Endothelial cell of umbilical vein (primary cell): ENCODE data around the gene TMEM151A. TPM values are rescaled to one million over a fixed set of nuclear protein-coding genes. Genes with fewer than 3 reads are reported as not detected.

ENCODE experiments used
- BruUV-seq: library from RNA; stranded (reverse); fragments of 400-500 nt; replicated peaks from 2 replicates; lab custom pipeline; 2021; lab: Mats Ljungman, UMichigan
- CTCF ChIA-PET: fragments of 300-600, 350-600 bp; sonication (Branson Sonifier 250); formaldehyde crosslinking; loops from one replicate; lab custom pipeline; 2021; ENCODE audit warnings: antibody characterized with exemption, inconsistent platforms; lab: Charles Lee
- POLR2A ChIA-PET: fragments of 300-600, 350-600 bp; sonication (Branson Sonifier 250); formaldehyde crosslinking; loops from one replicate; lab custom pipeline; 2021; ENCODE audit warnings: antibody characterized with exemption, inconsistent platforms; lab: Charles Lee
- DNase-seq: peaks from one replicate; pipeline ENCODE4 v3.0.0-alpha.2; 2011; ENCODE audit warnings: low read depth, low spot score
- FAIRE-seq: peaks from 2 replicates; lab custom pipeline; 2011; peaks lifted over from hg19 to GRCh38; lab: Jason Lieb, UNC
- H2AFZ ChIP-seq: 2 replicates; pipeline ENCODE4 v1.6.0; 2012; ENCODE audit warnings: low read depth, low read length, control low read depth, inconsistent platforms
- H3K27ac ChIP-seq: 2 replicates; pipeline ENCODE4 v1.5.1; 2011; ENCODE audit warnings: low read depth, mild to moderate bottlenecking, control low read depth, low read length, moderate library complexity; ENCODE audit not compliant: insufficient read depth
- H3K27me3 ChIP-seq, 2 experiments: 2 replicates each; pipeline versions ENCODE4 v1.6.0 to v1.6.1; 2011; ENCODE audit warnings: low read length in 2 of 2, mixed read lengths in 1 of 2; ENCODE audit not compliant: control insufficient read depth in 2 of 2, insufficient read depth in 2 of 2
- H3K36me3 ChIP-seq, 2 experiments: 2 replicates in 1 of 2; 3 replicates in 1 of 2; pipeline ENCODE4 v1.5.1; 2011; ENCODE audit warnings: low read length in 2 of 2, mild to moderate bottlenecking in 1 of 2, moderate library complexity in 1 of 2; ENCODE audit not compliant: control insufficient read depth in 2 of 2, insufficient read depth in 2 of 2; ENCODE audit errors: extremely low read depth in 1 of 2
- H3K4me1 ChIP-seq: 3 replicates; pipeline ENCODE4 v1.5.1; 2011; ENCODE audit warnings: mild to moderate bottlenecking, low read length; ENCODE audit not compliant: control insufficient read depth, insufficient read depth; ENCODE audit errors: extremely low read depth
- H3K4me2 ChIP-seq: 2 replicates; pipeline ENCODE4 v1.6.1; 2011; ENCODE audit warnings: low read length, control low read depth, mixed read lengths; ENCODE audit not compliant: insufficient read depth
- H3K4me3 ChIP-seq, 3 experiments: fragments of 200-600 bp in 1 of 3; sonication (generic), shearing (Covaris generic) in 1 of 3; replicated peaks in 1 of 3; 2 replicates each; pipeline ENCODE4 v1.5.1; 2011 to 2016; ENCODE audit warnings: control low read depth in 3 of 3, low read length in 3 of 3, mild to moderate bottlenecking in 2 of 3, inconsistent platforms in 1 of 3, low read depth in 1 of 3, moderate library complexity in 1 of 3; ENCODE audit not compliant: insufficient read depth in 1 of 3
- H3K79me2 ChIP-seq: 2 replicates; pipeline ENCODE4 v1.6.0; 2012; ENCODE audit warnings: low read length, inconsistent platforms; ENCODE audit not compliant: control insufficient read depth, insufficient read depth
- H3K9ac ChIP-seq: replicated peaks from 2 replicates; pipeline ENCODE3; 2011; ENCODE audit warnings: low read length, control low read depth; ENCODE audit not compliant: insufficient read depth; ENCODE audit errors: extremely low read depth
- H3K9me1 ChIP-seq: replicated peaks from 3 replicates; pipeline ENCODE4 v1.6.0; 2011; ENCODE audit warnings: mild to moderate bottlenecking, low read length; ENCODE audit not compliant: control insufficient read depth, insufficient read depth; ENCODE audit errors: extremely low read depth
- H3K9me3 ChIP-seq: replicated peaks from 2 replicates; pipeline ENCODE4 v1.5.1; 2012; ENCODE audit warnings: low read length, inconsistent platforms; ENCODE audit not compliant: control insufficient read depth, insufficient read depth
- H4K20me1 ChIP-seq: replicated peaks from 2 replicates; pipeline ENCODE3; 2011; ENCODE audit warnings: mild to moderate bottlenecking, low read length; ENCODE audit not compliant: control insufficient read depth, insufficient read depth; ENCODE audit errors: extremely low read depth
- POLR2A ChIP-seq: IDR thresholded peaks from 2 replicates; pipeline ENCODE4 v1.6.1; 2012; ENCODE audit warnings: low read depth, mild to moderate bottlenecking, control low read depth, low read length
- POLR2AphosphoS5 ChIP-seq: IDR thresholded peaks from 2 replicates; pipeline ENCODE4 v1.6.1; 2012; ENCODE audit warnings: low read depth, mild to moderate bottlenecking, control low read depth, low read length, moderate library complexity; ENCODE audit not compliant: insufficient read depth
- dilution Hi-C: fragments of 300-500 bp; cut with MboI; formaldehyde crosslinking; loops from one replicate; pipeline ENCODE4 v1.15.0; 2019; ENCODE audit warnings: low sequenced_read_pairs; ENCODE audit not compliant: extremely low pct_ligation_motif_present
- intact Hi-C: fragments of 100-400 bp; cut with micrococcal nuclease; formaldehyde crosslinking; loops from one replicate; pipeline ENCODE4 v1.10.0; 2022
- polyA plus RNA-seq, 4 experiments: library from polyadenylated mRNA; depleted of rRNA in 3 of 4; stranded (reverse) in 3 of 4; unstranded in 1 of 4; fragments of >200 nt; gene quantifications; 2 replicates each; pipeline versions ENCODE4 v1.2.1 to v1.2.3, GENCODE V29; 2011 to 2012; ENCODE audit warnings: missing spikeins in 1 of 4
- total RNA-seq: library from RNA; stranded (reverse); gene quantifications from 2 replicates; pipeline ENCODE4 v1.2.3, GENCODE V29; 2021
- TF ChIP-seq, protein P1 (sequence below), 2 donors: IDR thresholded peaks; 1 replicate in 1 of 2; 2 replicates in 1 of 2; pipeline ENCODE4 v1.5.1; 2011; ENCODE audit warnings: low read length in 2 of 2, mild to moderate bottlenecking in 2 of 2, moderate library complexity in 2 of 2, control low read depth in 1 of 2, inconsistent platforms in 1 of 2, low read depth in 1 of 2; ENCODE audit not compliant: insufficient read depth in 1 of 2; ENCODE audit errors: extremely low read depth in 1 of 2

The TMEM151A gene
- total and polyA plus RNA-seq, 2 donors (not counting 3 experiments of a cell fraction or from before 2014, with no cell fraction given) = not detected

DNA sequence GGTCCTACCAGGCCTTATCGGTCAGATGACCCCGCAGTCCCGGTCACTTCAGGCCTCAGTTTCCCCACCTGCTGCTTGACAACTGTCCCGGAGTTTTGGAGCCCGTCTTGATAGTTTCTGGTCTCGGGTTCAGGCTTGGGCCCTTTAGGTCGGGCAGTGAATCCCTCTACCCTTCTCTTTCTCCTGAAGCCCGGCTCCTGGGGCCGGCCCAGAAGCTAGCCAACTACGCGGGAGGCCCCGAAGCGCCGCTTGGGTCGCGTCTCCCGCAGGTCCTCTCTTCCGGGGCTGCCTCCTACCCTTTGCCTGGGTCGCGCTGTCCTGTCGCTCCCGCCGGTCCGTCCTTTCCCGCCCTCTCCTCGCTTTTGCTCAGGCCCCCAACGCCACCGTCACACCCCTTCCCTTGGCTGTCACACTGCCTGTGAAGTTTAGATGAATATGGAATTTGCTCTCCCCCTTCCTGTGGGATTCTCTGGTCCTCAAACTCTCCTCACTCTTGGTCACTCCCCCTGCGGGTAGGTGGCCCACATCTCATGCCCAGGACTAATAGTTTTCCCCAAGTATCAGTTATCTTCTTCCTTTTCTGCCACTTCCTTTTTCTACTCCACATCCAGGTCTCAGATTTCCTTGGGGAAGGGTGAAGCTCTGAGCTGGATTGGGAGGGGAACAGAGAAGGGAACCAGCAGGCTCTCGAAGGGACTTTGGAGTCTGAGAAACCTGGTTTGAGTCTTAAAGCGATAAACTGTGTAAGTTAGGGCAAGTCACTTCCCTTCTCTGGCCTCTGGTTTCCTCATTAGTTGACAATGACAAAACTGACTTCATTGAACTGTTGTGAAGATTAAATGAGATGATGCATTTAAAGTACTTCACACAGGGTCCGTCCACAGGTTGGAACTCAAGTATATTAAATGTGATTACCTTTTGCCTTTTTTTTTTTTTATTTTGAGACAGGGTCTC is 22.5 kb upstream of the TMEM151A start:
- Histone ChIP-seq H3K4me1 (peaks cover 12% of the 10 kb centered on the region), H2AFZ (no peak overlapping the region), H3K36me3 (peaks cover 13 to 27% of the 10 kb centered on the region in 2 experiments), H3K4me3 (peak overlapping the region; percentile 85 to 93 (median 91)), H3K9me3 (no peaks in the 10 kb centered on the region), H4K20me1 (no peaks in the 10 kb centered on the region), H3K9me1 (no peaks in the 10 kb centered on the region), H3K27me3 (no peaks in the 10 kb centered on the region), H3K9ac (peak overlapping the region; percentile 90), H3K79me2 (peaks cover 28% of the 10 kb centered on the region), H3K27ac (peak overlapping the region; percentile 70), H3K4me2 (peak overlapping the region; percentile 92)
- intact Hi-C loops (loop anchor here (1.0 to 2.0 kb wide), 2 partner anchors 11 to 46 kb away; no protein-coding TSS in a partner anchor), dilution Hi-C loops (no loop called here)
- POLR2A ChIA-PET = no interaction called here
- TSS peak; percentile 41 for BruUV-seq
- DNase-seq (peak; percentile 34), FAIRE-seq (peak; percentile 26)
- CTCF ChIA-PET = interaction anchor here (6.2 kb wide), 1 partner anchor 12 kb away, joined by 53 read pairs; no protein-coding TSS in a partner anchor
- TF ChIP-seq POLR2A = peak; percentile 34
- TF ChIP-seq, protein P1, sequence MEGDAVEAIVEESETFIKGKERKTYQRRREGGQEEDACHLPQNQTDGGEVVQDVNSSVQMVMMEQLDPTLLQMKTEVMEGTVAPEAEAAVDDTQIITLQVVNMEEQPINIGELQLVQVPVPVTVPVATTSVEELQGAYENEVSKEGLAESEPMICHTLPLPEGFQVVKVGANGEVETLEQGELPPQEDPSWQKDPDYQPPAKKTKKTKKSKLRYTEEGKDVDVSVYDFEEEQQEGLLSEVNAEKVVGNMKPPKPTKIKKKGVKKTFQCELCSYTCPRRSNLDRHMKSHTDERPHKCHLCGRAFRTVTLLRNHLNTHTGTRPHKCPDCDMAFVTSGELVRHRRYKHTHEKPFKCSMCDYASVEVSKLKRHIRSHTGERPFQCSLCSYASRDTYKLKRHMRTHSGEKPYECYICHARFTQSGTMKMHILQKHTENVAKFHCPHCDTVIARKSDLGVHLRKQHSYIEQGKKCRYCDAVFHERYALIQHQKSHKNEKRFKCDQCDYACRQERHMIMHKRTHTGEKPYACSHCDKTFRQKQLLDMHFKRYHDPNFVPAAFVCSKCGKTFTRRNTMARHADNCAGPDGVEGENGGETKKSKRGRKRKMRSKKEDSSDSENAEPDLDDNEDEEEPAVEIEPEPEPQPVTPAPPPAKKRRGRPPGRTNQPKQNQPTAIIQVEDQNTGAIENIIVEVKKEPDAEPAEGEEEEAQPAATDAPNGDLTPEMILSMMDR (IDR thresholded peaks at IDR 0.05; ENCODE audit: extremely low read depth in 1 of 2, insufficient read depth in 1 of 2, low read depth in 1 of 2, low read length in 2 of 2) = peak in 1 of 2 donors; percentile 26
- no peak for TF ChIP-seq POLR2AphosphoS5
